RWPE2 (cell line): ENCODE measurements around the gene MSMB.
"Not testable (repeated sequence)": the region's sequence is repeated elsewhere in the genome, so short reads cannot be mapped to it uniquely, and the experiment has no call there.

Experiments
- ATAC-seq: fragments of 200-7000 bp; cut with Tn5 transposase; 3 replicates; pipeline ENCODE4 v1.9.1; 2021; ENCODE audit warnings: low read depth
- DNase-seq: peaks from one replicate; pipeline ENCODE4 v3.0.0-alpha.2; 2020; ENCODE audit warnings: low spot score
- H3K27ac ChIP-seq: fragments of 450-650 bp; 2 replicates; pipeline ENCODE4 v1.5.1; 2017; ENCODE audit warnings: mild to moderate bottlenecking; ENCODE audit not compliant: poor library complexity, severe bottlenecking
- H3K27me3 ChIP-seq: fragments of 250-450 bp; sonication (Bioruptor Pico); 2 replicates; pipeline ENCODE4 v1.5.1; 2021; ENCODE audit warnings: mild to moderate bottlenecking, moderate library complexity; ENCODE audit not compliant: insufficient read depth, poor library complexity, severe bottlenecking
- H3K36me3 ChIP-seq: fragments of 250-450 bp; sonication (Bioruptor Pico); 2 replicates; pipeline ENCODE4 v1.5.1; 2020; ENCODE audit warnings: low read depth, mild to moderate bottlenecking, moderate library complexity
- H3K4me1 ChIP-seq: fragments of 250-450 bp; sonication (Bioruptor Pico); 2 replicates; pipeline ENCODE4 v1.5.1; 2021; ENCODE audit warnings: mild to moderate bottlenecking, moderate library complexity; ENCODE audit not compliant: insufficient read depth, poor library complexity, severe bottlenecking
- H3K4me3 ChIP-seq: fragments of 250-450 bp; sonication (Bioruptor Pico); 2 replicates; pipeline ENCODE4 v1.5.1; 2021; ENCODE audit warnings: mild to moderate bottlenecking, moderate library complexity; ENCODE audit not compliant: severe bottlenecking
- H3K9me3 ChIP-seq: fragments of 250-450 bp; sonication (Bioruptor Pico); 2 replicates; pipeline ENCODE4 v1.5.1; 2021; ENCODE audit warnings: mild to moderate bottlenecking, moderate library complexity; ENCODE audit not compliant: severe bottlenecking
- TF ChIP-seq, protein P1 (sequence below): fragments of 450-650 bp; IDR thresholded peaks from one replicate; pipeline ENCODE4 v1.5.1; 2017; ENCODE audit warnings: mild to moderate bottlenecking, moderate library complexity; ENCODE audit not compliant: poor library complexity, severe bottlenecking

Gene MSMB

GRCh38 chr10:46068117-46068516, 22.0 kb upstream of the MSMB start:
- Histone ChIP-seq H3K36me3 (no peaks in the 10 kb centered on the region), H3K4me3 (no peak overlapping the region), H3K27me3 (no peaks in the 10 kb centered on the region), H3K4me1 (no peaks in the 10 kb centered on the region), H3K27ac (no peak overlapping the region), H3K9me3 (no peaks in the 10 kb centered on the region)
- TF ChIP-seq, protein P1, sequence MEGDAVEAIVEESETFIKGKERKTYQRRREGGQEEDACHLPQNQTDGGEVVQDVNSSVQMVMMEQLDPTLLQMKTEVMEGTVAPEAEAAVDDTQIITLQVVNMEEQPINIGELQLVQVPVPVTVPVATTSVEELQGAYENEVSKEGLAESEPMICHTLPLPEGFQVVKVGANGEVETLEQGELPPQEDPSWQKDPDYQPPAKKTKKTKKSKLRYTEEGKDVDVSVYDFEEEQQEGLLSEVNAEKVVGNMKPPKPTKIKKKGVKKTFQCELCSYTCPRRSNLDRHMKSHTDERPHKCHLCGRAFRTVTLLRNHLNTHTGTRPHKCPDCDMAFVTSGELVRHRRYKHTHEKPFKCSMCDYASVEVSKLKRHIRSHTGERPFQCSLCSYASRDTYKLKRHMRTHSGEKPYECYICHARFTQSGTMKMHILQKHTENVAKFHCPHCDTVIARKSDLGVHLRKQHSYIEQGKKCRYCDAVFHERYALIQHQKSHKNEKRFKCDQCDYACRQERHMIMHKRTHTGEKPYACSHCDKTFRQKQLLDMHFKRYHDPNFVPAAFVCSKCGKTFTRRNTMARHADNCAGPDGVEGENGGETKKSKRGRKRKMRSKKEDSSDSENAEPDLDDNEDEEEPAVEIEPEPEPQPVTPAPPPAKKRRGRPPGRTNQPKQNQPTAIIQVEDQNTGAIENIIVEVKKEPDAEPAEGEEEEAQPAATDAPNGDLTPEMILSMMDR: no peak
- ATAC-seq (no peak), DNase-seq (no peak)

- H3K4me1 ChIP-seq: no peaks in the 10 kb centered on the region
- H3K36me3 ChIP-seq: no peaks in the 10 kb centered on the region
- DNase-seq (no peak), ATAC-seq (no peak)
- no peak overlapping the region for H3K4me3 ChIP-seq
- H3K27me3 ChIP-seq: peaks cover 5% of the 10 kb centered on the region
- H3K9me3 ChIP-seq: no peaks in the 10 kb centered on the region
- TF ChIP-seq, protein P1: no peak
- H3K27ac ChIP-seq: no peak overlapping the region
Measured at GRCh38 chr10:46064269-46064817, 18.3 kb upstream of the MSMB start.

DNA sequence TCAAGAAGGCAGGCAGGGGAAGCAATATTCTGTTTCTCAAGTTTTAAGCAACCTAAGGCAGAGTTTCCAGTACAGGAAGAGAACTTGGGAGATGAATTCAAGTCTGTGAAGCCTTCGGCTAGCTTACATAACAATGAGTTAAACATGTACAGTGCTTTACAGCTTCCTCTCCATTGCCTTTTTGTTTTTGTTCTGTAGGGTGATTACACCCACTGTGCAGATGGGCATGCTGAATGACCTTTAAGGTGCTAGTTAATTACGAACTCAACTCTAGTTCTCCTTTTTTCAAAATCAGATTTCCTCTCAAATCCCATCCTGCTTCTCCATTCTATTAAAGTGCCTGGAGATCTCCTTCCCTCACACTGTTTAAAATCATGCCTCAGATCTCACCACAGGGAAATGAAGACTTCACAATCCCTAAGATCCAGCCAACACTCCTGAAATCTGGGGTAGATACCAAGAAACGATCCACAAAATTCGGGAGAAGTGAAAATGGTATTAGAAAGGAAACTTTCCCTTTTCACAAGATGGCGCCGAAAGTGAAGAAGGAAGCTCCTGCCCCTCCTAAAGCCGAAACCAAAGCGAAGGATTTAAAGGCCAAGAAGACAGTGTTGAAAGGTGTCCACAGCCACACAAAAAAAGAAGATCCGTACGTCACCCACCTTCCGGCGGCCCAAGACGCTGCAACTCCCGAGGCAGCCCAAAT, 16.8 kb upstream of the MSMB start:
- Histone ChIP-seq H3K4me3 (no peak overlapping the region), H3K4me1 (no peaks in the 10 kb centered on the region), H3K27ac (no peak overlapping the region), H3K36me3 (no peaks in the 10 kb centered on the region), H3K27me3 (peaks cover 5% of the 10 kb centered on the region), H3K9me3 (no peaks in the 10 kb centered on the region)
- DNase-seq: no peak
- ATAC-seq: no peak
- TF ChIP-seq, protein P1: no peak

GRCh38 chr10:46060706-46061105, 14.6 kb upstream of the MSMB start:
- no peak overlapping the region for H3K4me3 ChIP-seq
- H3K27me3 ChIP-seq: peaks cover 5% of the 10 kb centered on the region
- no peak for DNase-seq
- no peaks in the 10 kb centered on the region for H3K36me3 ChIP-seq
- no peak overlapping the region for H3K27ac ChIP-seq
- TF ChIP-seq, protein P1: no peak
- H3K9me3 ChIP-seq: no peaks in the 10 kb centered on the region
- ATAC-seq: no peak
- no peaks in the 10 kb centered on the region for H3K4me1 ChIP-seq

- not testable (repeated sequence) for H3K9me3 ChIP-seq, H3K4me3 ChIP-seq, H3K27ac ChIP-seq, H3K4me1 ChIP-seq, H3K27me3 ChIP-seq, DNase-seq, ATAC-seq, H3K36me3 ChIP-seq
Measured at GRCh38 chr10:46057927-46058326, 11.9 kb upstream of the MSMB start.
